Kidney epithelial cell (primary cell): ENCODE results near the gene TAB2. TPM values are rescaled to one million over a fixed set of nuclear protein-coding genes. Genes with fewer than 3 reads are reported as not detected.

Experiments
- DNase-seq: peaks from one replicate; pipeline ENCODE4 v3.0.0-alpha.2; 2010; ENCODE audit warnings: low read depth
- H3K27me3 ChIP-seq: 2 replicates; pipeline ENCODE4 v1.6.0; 2011; ENCODE audit warnings: low read length; ENCODE audit not compliant: control insufficient read depth, insufficient read depth
- H3K36me3 ChIP-seq: 2 replicates; pipeline ENCODE4 v1.5.1; 2011; ENCODE audit warnings: low read length; ENCODE audit not compliant: control insufficient read depth, insufficient read depth
- H3K4me3 ChIP-seq: 2 replicates; pipeline ENCODE4 v1.5.1; 2011; ENCODE audit warnings: low read depth, mild to moderate bottlenecking, control low read depth, low read length
- total RNA-seq: library from RNA; depleted of rRNA; stranded (reverse); fragments of >200 nt; gene quantifications from 2 replicates; pipeline ENCODE4 v1.2.3, GENCODE V29; 2015
- TF ChIP-seq, protein P1 (sequence below): IDR thresholded peaks from 2 replicates; pipeline ENCODE4 v1.5.1; 2011; ENCODE audit warnings: mild to moderate bottlenecking, moderate library complexity, low read length, control low read depth, inconsistent platforms; ENCODE audit not compliant: insufficient read depth, poor library complexity, severe bottlenecking

TAB2 gene
- total RNA-seq, 1 donor from 2014 or later: 30.7 TPM

GRCh38 chr6:149331871-149332270 lies 14.4 kb downstream of the TAB2 start:
- Histone ChIP-seq H3K27me3 (no peaks in the 10 kb centered on the region), H3K4me3 (no peak overlapping the region), H3K36me3 (no peaks in the 10 kb centered on the region)
- DNase-seq: no peak
- TF ChIP-seq, protein P1, sequence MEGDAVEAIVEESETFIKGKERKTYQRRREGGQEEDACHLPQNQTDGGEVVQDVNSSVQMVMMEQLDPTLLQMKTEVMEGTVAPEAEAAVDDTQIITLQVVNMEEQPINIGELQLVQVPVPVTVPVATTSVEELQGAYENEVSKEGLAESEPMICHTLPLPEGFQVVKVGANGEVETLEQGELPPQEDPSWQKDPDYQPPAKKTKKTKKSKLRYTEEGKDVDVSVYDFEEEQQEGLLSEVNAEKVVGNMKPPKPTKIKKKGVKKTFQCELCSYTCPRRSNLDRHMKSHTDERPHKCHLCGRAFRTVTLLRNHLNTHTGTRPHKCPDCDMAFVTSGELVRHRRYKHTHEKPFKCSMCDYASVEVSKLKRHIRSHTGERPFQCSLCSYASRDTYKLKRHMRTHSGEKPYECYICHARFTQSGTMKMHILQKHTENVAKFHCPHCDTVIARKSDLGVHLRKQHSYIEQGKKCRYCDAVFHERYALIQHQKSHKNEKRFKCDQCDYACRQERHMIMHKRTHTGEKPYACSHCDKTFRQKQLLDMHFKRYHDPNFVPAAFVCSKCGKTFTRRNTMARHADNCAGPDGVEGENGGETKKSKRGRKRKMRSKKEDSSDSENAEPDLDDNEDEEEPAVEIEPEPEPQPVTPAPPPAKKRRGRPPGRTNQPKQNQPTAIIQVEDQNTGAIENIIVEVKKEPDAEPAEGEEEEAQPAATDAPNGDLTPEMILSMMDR: no peak

DNA sequence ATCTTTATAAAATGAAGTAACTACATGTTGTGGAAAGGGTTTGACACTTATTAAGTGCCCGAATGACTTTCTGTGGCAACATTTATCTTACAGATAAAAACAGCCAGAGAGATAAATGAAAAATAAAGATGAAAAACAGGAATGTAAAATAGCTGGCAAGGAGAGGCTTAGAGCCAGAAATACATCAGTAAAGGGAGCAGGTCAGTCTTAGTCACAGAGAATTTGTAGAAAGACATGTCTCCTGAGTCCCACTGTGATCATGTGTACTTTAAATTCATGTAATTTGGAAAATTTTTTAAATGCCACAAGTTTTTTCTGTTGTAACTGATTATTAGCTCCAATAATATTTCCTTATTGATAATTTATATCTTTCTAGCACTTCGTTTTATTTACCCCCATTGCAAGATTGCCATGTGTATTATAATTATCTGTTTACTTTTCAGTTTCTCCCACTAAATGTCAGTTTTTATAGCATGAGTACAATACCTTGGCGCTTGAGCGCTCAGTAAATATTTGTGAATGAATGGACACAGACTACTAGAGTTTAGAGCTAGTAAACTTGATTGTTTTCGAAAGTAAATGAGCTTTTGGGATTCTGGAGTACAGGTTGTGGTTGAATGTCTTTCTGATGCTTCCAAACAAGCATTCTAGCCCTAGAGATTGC lies 15.2 kb downstream of the TAB2 start:
- DNase-seq: no peak
- H3K36me3 ChIP-seq: no peaks in the 10 kb centered on the region
- TF ChIP-seq, protein P1: no peak
- no peak overlapping the region for H3K4me3 ChIP-seq
- H3K27me3 ChIP-seq: no peaks in the 10 kb centered on the region

GRCh38 chr6:149333266-149333620 lies 15.7 kb downstream of the TAB2 start:
- TF ChIP-seq, protein P1: no peak
- H3K27me3 ChIP-seq: no peaks in the 10 kb centered on the region
- H3K4me3 ChIP-seq: no peak overlapping the region
- DNase-seq: no peak
- H3K36me3 ChIP-seq: no peaks in the 10 kb centered on the region

- peak; percentile 65 for DNase-seq
- Histone ChIP-seq H3K4me3 (no peak overlapping the region), H3K36me3 (no peaks in the 10 kb centered on the region), H3K27me3 (no peaks in the 10 kb centered on the region)
- TF ChIP-seq, protein P1: no peak
Measured at GRCh38 chr6:149334201-149334600, 16.7 kb downstream of the TAB2 start.

- H3K36me3 ChIP-seq: no peaks in the 10 kb centered on the region
- no peak overlapping the region for H3K4me3 ChIP-seq
- DNase-seq: peak; percentile 85
- H3K27me3 ChIP-seq: no peaks in the 10 kb centered on the region
- TF ChIP-seq, protein P1: no peak
Measured at GRCh38 chr6:149334682-149335160, 17.2 kb downstream of the TAB2 start.
